CD4-positive, alpha-beta T cell (primary cell): ENCODE data around the gene TRAF3. TPM values are rescaled to one million over a fixed set of nuclear protein-coding genes. Genes with fewer than 3 reads are reported as not detected.

Experiments used
- ATAC-seq: fragments of 200-7000 bp; cut with Tn5 transposase; one replicate; pipeline ENCODE4 v1.10.0; 2022; ENCODE audit warnings: mild to moderate bottlenecking; ENCODE audit not compliant: poor library complexity
- CTCF ChIA-PET: fragments of 350-600 bp; sonication (Branson Sonifier 250); formaldehyde crosslinking; loops from one replicate; lab custom pipeline; 2021; ENCODE audit warnings: antibody characterized with exemption, inconsistent platforms; lab: Charles Lee
- POLR2A ChIA-PET: fragments of 350-600 bp; sonication (Branson Sonifier 250); formaldehyde crosslinking; loops from one replicate; lab custom pipeline; 2021; ENCODE audit warnings: antibody characterized with exemption, inconsistent platforms; lab: Charles Lee
- DNase-seq, 14 experiments: peaks; one replicate each; pipeline ENCODE4 v3.0.0-alpha.2; 2013 to 2020; ENCODE audit warnings: mixed read lengths in 2 of 14
- H3K27ac ChIP-seq, 2 donors: one replicate each; pipeline versions ENCODE4 v1.5.1 to v1.7.0; 2013; ENCODE audit warnings: low read length in 2 of 2, low read depth in 1 of 2, mild to moderate bottlenecking in 1 of 2
- H3K27me3 ChIP-seq, 2 experiments: 1 replicate in 1 of 2; 2 replicates in 1 of 2; pipeline versions ENCODE4 v1.6.1 to v1.7.0; 2013; ENCODE audit warnings: low read length in 2 of 2, control low read depth in 1 of 2, mild to moderate bottlenecking in 1 of 2, moderate library complexity in 1 of 2; ENCODE audit not compliant: insufficient read depth in 2 of 2, control insufficient read depth in 1 of 2
- H3K36me3 ChIP-seq: one replicate; pipeline ENCODE4 v1.6.1; 2013; ENCODE audit warnings: low read length, control low read depth; ENCODE audit not compliant: insufficient read depth
- H3K4me1 ChIP-seq: one replicate; pipeline ENCODE4 v1.6.1; 2013; ENCODE audit warnings: low read length, control low read depth; ENCODE audit not compliant: insufficient read depth
- H3K4me3 ChIP-seq: one replicate; pipeline ENCODE4 v1.5.1; 2013; ENCODE audit warnings: mild to moderate bottlenecking, low read length, moderate library complexity
- H3K9me3 ChIP-seq, 2 experiments: 1 replicate in 1 of 2; 2 replicates in 1 of 2; pipeline versions ENCODE4 v1.6.1 to v1.7.0; 2013; ENCODE audit warnings: low read length in 2 of 2, mild to moderate bottlenecking in 2 of 2, control low read depth in 1 of 2, moderate library complexity in 1 of 2; ENCODE audit not compliant: control insufficient read depth in 1 of 2, insufficient read depth in 1 of 2
- H3K27ac Mint-ChIP-seq: one replicate; pipeline ENCODE4 v1.8.0; 2020; ENCODE audit warnings: mixed read lengths
- H3K27me3 Mint-ChIP-seq: one replicate; pipeline ENCODE4 v1.8.0; 2021; ENCODE audit warnings: mixed read lengths
- H3K36me3 Mint-ChIP-seq: one replicate; pipeline ENCODE4 v1.8.0; 2021; ENCODE audit warnings: low read depth, mixed read lengths
- H3K4me1 Mint-ChIP-seq: one replicate; pipeline ENCODE4 v1.8.0; 2021; ENCODE audit warnings: low read depth, mixed read lengths
- H3K4me3 Mint-ChIP-seq: one replicate; pipeline ENCODE4 v1.8.0; 2020; ENCODE audit warnings: mild to moderate bottlenecking, mixed read lengths
- H3K9me3 Mint-ChIP-seq: one replicate; pipeline ENCODE4 v1.8.0; 2020; ENCODE audit warnings: mixed read lengths
- CTCF ChIP-seq: fragments of 200-600 bp; IDR thresholded peaks from one replicate; pipeline ENCODE4 v1.8.0; 2022; ENCODE audit warnings: antibody characterized with exemption, mild to moderate bottlenecking
- intact Hi-C, 2 experiments: fragments of 100-400 bp; cut with DNase I in 1 of 2; cut with micrococcal nuclease in 1 of 2; formaldehyde crosslinking; loops; one replicate each; pipeline versions ENCODE4 v1.15.1 to v1.9.0; 2023 to 2025; cut with DNase I, micrococcal nuclease
- total RNA-seq, 174 experiments: library from RNA in 2 of 174; stranded (reverse) in 2 of 174; gene quantifications; one replicate each; pipeline ENCODE4 v1.2.3 and lab custom pipeline; 2021 to 2026

TRAF3 gene
- total RNA-seq, 2 experiments from 2014 or later: 27.1 to 32.4 TPM

GRCh38 chr14:102920273-102920997 lies 143.2 kb downstream of the TRAF3 start:
- POLR2A ChIA-PET: no interaction called here
- no peaks in the 10 kb centered on the region for H3K36me3 ChIP-seq
- Mint-ChIP-seq H3K27me3 (peaks cover 7% of the 10 kb centered on the region), H3K27ac (no peak overlapping the region), H3K36me3 (no peaks in the 10 kb centered on the region), H3K9me3 (no peaks in the 10 kb centered on the region), H3K4me3 (no peak overlapping the region), H3K4me1 (peaks cover 6% of the 10 kb centered on the region)
- intact Hi-C loops: loop anchor here in 1 of 2 experiments (10.0 kb wide), 1 partner anchor 326 kb away; the partner anchor contains the start of gene RCOR1
- DNase-seq: no peak
- no peak for ATAC-seq
- TF ChIP-seq CTCF: no peak
- no peak overlapping the region for H3K4me3 ChIP-seq
- peaks cover 19 to 21% of the 10 kb centered on the region in 2 experiments for H3K27me3 ChIP-seq
- peaks cover 23% of the 10 kb centered on the region for H3K4me1 ChIP-seq
- peaks cover 0 to 30% of the 10 kb centered on the region in 2 experiments for H3K9me3 ChIP-seq
- CTCF ChIA-PET: no interaction called here
- no peak overlapping the region for H3K27ac ChIP-seq

- DNase-seq (no peak), ATAC-seq (no peak)
- TF ChIP-seq CTCF: no peak
- Histone ChIP-seq H3K4me1 (peaks cover 23% of the 10 kb centered on the region), H3K4me3 (no peak overlapping the region), H3K36me3 (no peaks in the 10 kb centered on the region), H3K27me3 (peaks cover 20 to 25% of the 10 kb centered on the region in 2 experiments), H3K27ac (no peak overlapping the region), H3K9me3 (peaks cover 0 to 30% of the 10 kb centered on the region in 2 experiments)
- H3K4me1 Mint-ChIP-seq: peaks cover 8% of the 10 kb centered on the region
- H3K27me3 Mint-ChIP-seq: peaks cover 12% of the 10 kb centered on the region
- POLR2A ChIA-PET: no interaction called here
- no peak overlapping the region for H3K27ac Mint-ChIP-seq
- intact Hi-C loops: loop anchor here in 1 of 2 experiments (10.0 kb wide), 1 partner anchor 326 kb away; the partner anchor contains the start of gene RCOR1
- no peak overlapping the region for H3K4me3 Mint-ChIP-seq
- H3K9me3 Mint-ChIP-seq: no peaks in the 10 kb centered on the region
- CTCF ChIA-PET: no interaction called here
- H3K36me3 Mint-ChIP-seq: no peaks in the 10 kb centered on the region
These were observed 143.7 kb downstream of the TRAF3 start for GRCh38 chr14:102920998-102921304.

- no peak for TF ChIP-seq CTCF
- DNase-seq: no peak
- CTCF ChIA-PET: no interaction called here
- POLR2A ChIA-PET: no interaction called here
- H3K4me1 ChIP-seq: peaks cover 25% of the 10 kb centered on the region
- H3K27me3 Mint-ChIP-seq: peaks cover 23% of the 10 kb centered on the region
- H3K4me1 Mint-ChIP-seq: peaks cover 16% of the 10 kb centered on the region
- intact Hi-C loops: loop anchor here in 1 of 2 experiments (10.0 kb wide), 1 partner anchor 328 kb away; the partner anchor contains the start of gene RCOR1
- peak within 1 kb of the TSS; percentile 38 for H3K4me3 ChIP-seq
- H3K4me3 Mint-ChIP-seq: peak within 1 kb of the TSS; percentile 57
- H3K27ac ChIP-seq: no peak within 1 kb of the TSS
- H3K27me3 ChIP-seq: peaks cover 26 to 27% of the 10 kb centered on the region in 2 experiments
- ATAC-seq: peak; percentile 22
- H3K9me3 ChIP-seq: peaks cover 0 to 30% of the 10 kb centered on the region in 2 experiments
- H3K36me3 ChIP-seq: no peaks in the 10 kb centered on the region
- no peak within 1 kb of the TSS for H3K27ac Mint-ChIP-seq
- H3K9me3 Mint-ChIP-seq: no peaks in the 10 kb centered on the region
- H3K36me3 Mint-ChIP-seq: no peaks in the 10 kb centered on the region
These were observed 145.4 kb downstream of the TRAF3 start, which contains the start of gene AMN for GRCh38 chr14:102922490-102923200. AMN (plus strand) TSS chr14:102922663; CDS start chr14:102922689, 26 bp downstream.
